ENCODE measurements around the gene ZIM2. TPM values are rescaled to one million over a fixed set of nuclear protein-coding genes. Genes with fewer than 3 reads are reported as not detected.

Gene ZIM2
- total and polyA plus RNA-seq, 2 of the 4 experiments (the other 2 are of a cell fraction), result not detected

DNA sequence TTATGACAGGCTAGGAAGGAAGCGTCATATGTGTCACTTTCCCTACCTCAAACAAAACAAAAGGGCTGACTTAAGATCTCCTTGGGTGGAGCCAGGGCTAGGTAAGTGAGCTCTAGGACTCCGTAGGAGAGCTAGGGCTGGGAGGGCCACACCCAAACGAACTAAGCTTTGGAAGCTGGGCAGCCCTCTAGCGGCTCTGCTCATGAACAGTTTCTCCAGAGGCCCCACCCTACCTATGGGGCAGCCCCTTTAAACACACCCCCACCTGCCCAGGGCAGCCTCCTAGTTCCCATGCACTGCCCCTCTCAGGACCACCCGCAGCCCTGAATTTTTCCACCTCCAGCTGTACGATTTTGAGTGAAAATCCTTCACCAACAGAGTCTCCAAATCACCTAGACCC lies 3.5 kb downstream of the ZIM2 start:
- no peak for DNase-seq
- H3K27me3 ChIP-seq (ENCODE audit: control insufficient read depth, insufficient read depth, low read length), result no peaks in the 10 kb centered on the region
- BruUV-seq (replicated peaks), result no TSS peak
- H3K4me1 ChIP-seq (ENCODE audit: control insufficient read depth, insufficient read depth, low read length), result no peaks in the 10 kb centered on the region
- no peak overlapping the region for H2BK15ac ChIP-seq (ENCODE audit: low read depth, low read length)
- no peak overlapping the region for H3K9ac ChIP-seq (ENCODE audit: low read depth, low read length)
- H3K79me1 ChIP-seq (ENCODE audit: low read depth in 1 of 2, low read length in 2 of 2), result no peaks in the 10 kb centered on the region
- H4K8ac ChIP-seq (ENCODE audit: low read depth in 2 of 2, low read length in 2 of 2), result no peak overlapping the region
- CTCF ChIA-PET, result no interaction called here
- TF ChIP-seq MAFK (IDR thresholded peaks at IDR 0.05; ENCODE audit: low read depth, low read length) (no peak), ELK1 (IDR thresholded peaks at IDR 0.05; ENCODE audit: borderline replicate concordance, low read depth, low read length) (no peak), NFE2L2 (IDR thresholded peaks at IDR 0.05; ENCODE audit: low read depth, low read length) (no peak), CHD1 (IDR thresholded peaks at IDR 0.05; ENCODE audit: low read depth, low read length) (no peak), RFX5 (IDR thresholded peaks at IDR 0.05; ENCODE audit: low read depth, low read length) (no peak), RCOR1 (IDR thresholded peaks at IDR 0.05; ENCODE audit: insufficient replicate concordance, low read length) (no peak), MXI1 (IDR thresholded peaks at IDR 0.05; ENCODE audit: borderline replicate concordance, low read depth, low read length) (no peak), SMC3 (IDR thresholded peaks at IDR 0.05; ENCODE audit: low read depth, low read length) (no peak), MAZ (IDR thresholded peaks at IDR 0.05; ENCODE audit: borderline replicate concordance, low read depth, low read length) (no peak), RAD21 (IDR thresholded peaks at IDR 0.05; ENCODE audit: low read length) (no peak), CEBPB (IDR thresholded peaks at IDR 0.05; ENCODE audit: low read depth, low read length) (no peak)
- TF ChIP-seq, protein P1, sequence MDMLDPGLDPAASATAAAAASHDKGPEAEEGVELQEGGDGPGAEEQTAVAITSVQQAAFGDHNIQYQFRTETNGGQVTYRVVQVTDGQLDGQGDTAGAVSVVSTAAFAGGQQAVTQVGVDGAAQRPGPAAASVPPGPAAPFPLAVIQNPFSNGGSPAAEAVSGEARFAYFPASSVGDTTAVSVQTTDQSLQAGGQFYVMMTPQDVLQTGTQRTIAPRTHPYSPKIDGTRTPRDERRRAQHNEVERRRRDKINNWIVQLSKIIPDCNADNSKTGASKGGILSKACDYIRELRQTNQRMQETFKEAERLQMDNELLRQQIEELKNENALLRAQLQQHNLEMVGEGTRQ (IDR thresholded peaks at IDR 0.05; ENCODE audit: low read depth, low read length), result no peak
- H2AFZ ChIP-seq (replicated peaks; ENCODE audit: low read length, poor library complexity), result no peak overlapping the region
- H2BK5ac ChIP-seq (ENCODE audit: low read depth, low read length, poor library complexity, severe bottlenecking), result no peak overlapping the region
- no peak overlapping the region for H4K91ac ChIP-seq (ENCODE audit: insufficient read depth, low read depth, low read length)
- in situ Hi-C loops (cut with MboI; ENCODE audit: low sequenced_read_pairs), result no loop called here
- no peak overlapping the region for H3K23ac ChIP-seq (ENCODE audit: low read depth, low read length)
- H3K36me3 ChIP-seq (ENCODE audit: control insufficient read depth, insufficient read depth, low read length), result no peaks in the 10 kb centered on the region
- 35% methylated on average over 2 of the region's 6 CpGs; no CpG with 5 or more reads in 1 of the 2 experiments for WGBS, 2 experiments (ENCODE audit: extremely low coverage in 2 of 2, insufficient read length in 1 of 2)
- intact Hi-C loops (cut with micrococcal nuclease), result no loop called here
- no peak overlapping the region for H3K4ac ChIP-seq (ENCODE audit: low read depth, low read length)
- peaks cover 53% of the 10 kb centered on the region for H3K9me3 ChIP-seq (ENCODE audit: control insufficient read depth, insufficient read depth, low read length)
- H4K20me1 ChIP-seq (ENCODE audit: insufficient read depth, low read length), result no peaks in the 10 kb centered on the region
- H3K14ac ChIP-seq (replicated peaks; ENCODE audit: low read depth, low read length), result no peak overlapping the region
- H4K5ac ChIP-seq (ENCODE audit: low read depth, low read length), result no peak overlapping the region
- H2AK9ac ChIP-seq (replicated peaks; ENCODE audit: low read depth, low read length, poor library complexity), result no peak overlapping the region
- dilution Hi-C loops (cut with HindIII; ENCODE audit: low sequenced_read_pairs, unreplicated experiment), result no loop called here
- H2BK20ac ChIP-seq (ENCODE audit: low read depth, low read length), result no peak overlapping the region
- H3K9me1 ChIP-seq (ENCODE audit: insufficient read depth, low read length), result no peaks in the 10 kb centered on the region
- no peak overlapping the region for H3K18ac ChIP-seq (ENCODE audit: low read depth, low read length)
- POLR2A ChIA-PET (ENCODE audit: unreplicated experiment), result no interaction called here
- H3K27ac ChIP-seq (ENCODE audit: insufficient read depth, low read length), result no peak overlapping the region
- no peak overlapping the region for H3K56ac ChIP-seq (ENCODE audit: extremely low read depth, insufficient read depth, low read length)
- H3K4me2 ChIP-seq (ENCODE audit: low read depth, low read length), result no peak overlapping the region
- no peak overlapping the region for H2BK120ac ChIP-seq (ENCODE audit: low read depth, low read length)
- H2AK5ac ChIP-seq (ENCODE audit: low read depth, low read length), result no peak overlapping the region
- ATAC-seq (ENCODE audit: low read depth), result no peak
- no peak overlapping the region for H3K4me3 ChIP-seq (ENCODE audit: insufficient read depth, low read depth, low read length)

All from IMR-90 (cell line).